Esophagus squamous epithelium (tissue), 4 donors: ENCODE data around the gene WDHD1.

Experiments
- CTCF ChIP-seq, 6 experiments: fragments of 450-650 bp in 4 of 6; fragments of 200-600 bp in 2 of 6; sonication (generic) in 2 of 6; IDR thresholded peaks; one replicate each; pipeline ENCODE4 v1.5.1; 2016 to 2019; ENCODE audit warnings: antibody characterized with exemption in 6 of 6, mild to moderate bottlenecking in 4 of 6, moderate library complexity in 4 of 6
- POLR2A ChIP-seq, 4 donors: fragments of 450-650 bp; IDR thresholded peaks; one replicate each; pipeline ENCODE4 v1.6.1; 2017; ENCODE audit warnings: antibody characterized with exemption in 4 of 4, mild to moderate bottlenecking in 4 of 4, moderate library complexity in 3 of 4

- TF ChIP-seq POLR2A (IDR thresholded peaks at IDR 0.05) (no peak), CTCF (IDR thresholded peaks at IDR 0.05) (no peak)
These were observed 116.9 kb downstream of the WDHD1 start for GRCh38 chr14:54909817-54910558.
